OCI-LY7 (cell line): ENCODE results near the gene NME2. TPM values are rescaled to one million over a fixed set of nuclear protein-coding genes. Genes with fewer than 3 reads are reported as not detected.

ENCODE experiments used
- BruUV-seq: library from RNA; stranded (reverse); fragments of 400-500 nt; replicated peaks from 2 replicates; lab custom pipeline; 2021; lab: Mats Ljungman, UMichigan
- CTCF ChIA-PET: fragments of 300-600 bp; sonication (Branson Sonifier 250); formaldehyde crosslinking; loops from one replicate; lab custom pipeline; 2022; ENCODE audit warnings: antibody characterized with exemption; ENCODE audit not compliant: unreplicated experiment; lab: Charles Lee
- POLR2A ChIA-PET: fragments of 300-600 bp; sonication (Branson Sonifier 250); formaldehyde crosslinking; loops from one replicate; lab custom pipeline; 2022; ENCODE audit warnings: antibody characterized with exemption; lab: Charles Lee
- DNase-seq: peaks from one replicate; pipeline ENCODE4 v3.0.0-alpha.2; 2015; ENCODE audit warnings: low spot score
- H2AFZ ChIP-seq: fragments of 200-600 bp; sonication (generic), shearing (Covaris generic); 2 replicates; pipeline ENCODE4 v1.6.1; 2014; ENCODE audit warnings: mild to moderate bottlenecking, antibody characterized with exemption, low read length, moderate library complexity
- H3K27ac ChIP-seq: fragments of 200-600 bp; sonication (generic); 2 replicates; pipeline ENCODE4 v1.5.1; 2014; ENCODE audit warnings: mixed run types, low read depth, mild to moderate bottlenecking, moderate library complexity, low read length, inconsistent platforms; ENCODE audit not compliant: poor library complexity, severe bottlenecking
- H3K36me3 ChIP-seq: fragments of 200-600 bp; sonication (generic); 2 replicates; pipeline ENCODE4 v1.6.1; 2014; ENCODE audit warnings: mild to moderate bottlenecking, antibody characterized with exemption, low read length, moderate library complexity, mixed read lengths; ENCODE audit not compliant: insufficient read depth
- H3K4me1 ChIP-seq: fragments of 200-600 bp; sonication (generic); 2 replicates; pipeline ENCODE4 v1.5.1; 2014; ENCODE audit warnings: mild to moderate bottlenecking, low read length; ENCODE audit not compliant: insufficient read depth, poor library complexity, severe bottlenecking
- H3K4me2 ChIP-seq: fragments of 200-600 bp; sonication (generic); 2 replicates; pipeline ENCODE4 v1.6.1; 2014; ENCODE audit warnings: mild to moderate bottlenecking, low read length
- H3K4me3 ChIP-seq: fragments of 200-600 bp; sonication (generic); 2 replicates; pipeline ENCODE4 v1.5.1; 2014; ENCODE audit warnings: mild to moderate bottlenecking, low read depth, low read length; ENCODE audit not compliant: poor library complexity, severe bottlenecking
- H3K79me2 ChIP-seq: fragments of 200-600 bp; sonication (generic); 2 replicates; pipeline ENCODE4 v1.6.1; 2016; ENCODE audit warnings: low read depth, mild to moderate bottlenecking, low read length, moderate library complexity, mixed read lengths; ENCODE audit not compliant: insufficient read depth
- H3K9me2 ChIP-seq: fragments of 200-600 bp; sonication (generic); 2 replicates; pipeline ENCODE4 v1.6.1; 2016; ENCODE audit warnings: mild to moderate bottlenecking, low read length, mixed read lengths; ENCODE audit not compliant: insufficient read depth
- H3K9me3 ChIP-seq: fragments of 200-600 bp; sonication (generic); 2 replicates; pipeline ENCODE4 v1.6.1; 2014; ENCODE audit warnings: mild to moderate bottlenecking, mixed run types, low read length, mixed read lengths
- H4K20me1 ChIP-seq: fragments of 200-600 bp; sonication (generic); 2 replicates; pipeline ENCODE4 v1.6.1; 2014; ENCODE audit warnings: mild to moderate bottlenecking, antibody characterized with exemption, low read length, moderate library complexity, mixed read lengths; ENCODE audit not compliant: insufficient read depth
- CTCF ChIP-seq: fragments of 200-600 bp; sonication (generic); conservative IDR thresholded peaks from 2 replicates; pipeline ENCODE4 v1.5.1; 2014; ENCODE audit warnings: mild to moderate bottlenecking, antibody characterized with exemption, low read length, moderate library complexity, mixed read lengths
- EZH2phosphoT487 ChIP-seq: fragments of 200-600 bp; sonication (generic); IDR thresholded peaks from 2 replicates; pipeline ENCODE4 v1.6.1; 2018; ENCODE audit warnings: low read depth, borderline replicate concordance, mild to moderate bottlenecking, mixed run types, antibody characterized with exemption, low read length, moderate library complexity, mixed read lengths
- intact Hi-C: fragments of 100-400 bp; cut with micrococcal nuclease; formaldehyde crosslinking; loops from one replicate; pipeline ENCODE4 v1.10.0; 2022; ENCODE audit not compliant: unreplicated experiment
- total RNA-seq, 2 experiments: library from RNA; depleted of rRNA in 1 of 2; stranded (reverse); fragments of >200 nt in 1 of 2; shearing (Covaris generic) in 1 of 2; gene quantifications; 2 replicates each; pipeline ENCODE4 v1.2.3, GENCODE V29; 2014 to 2022

Gene NME2
- total RNA-seq, 2 experiments from 2014 or later: 369 to 582 TPM

- H3K79me2 ChIP-seq: peaks cover 19% of the 10 kb centered on the region
- H3K4me3 ChIP-seq: peak overlapping the region; percentile 83
- no peaks in the 10 kb centered on the region for H3K9me3 ChIP-seq
- H3K4me2 ChIP-seq: peak overlapping the region; percentile 71
- peaks cover under 1% of the 10 kb centered on the region; the same call in 1 of the 2 replicates for H4K20me1 ChIP-seq
- ChIA-PET POLR2A (interaction anchor here (0.5 to 1.2 kb wide), 4 partner anchors 10 to 164 kb away, joined by 3 to 4 read pairs (median 4); no protein-coding TSS in a partner anchor), CTCF (no interaction called here)
- no peak for TF ChIP-seq CTCF
- TF ChIP-seq EZH2phosphoT487: no peak
- DNase-seq: no peak
- H3K9me2 ChIP-seq: no peaks in the 10 kb centered on the region
- peak overlapping the region; percentile 61; the same call in 1 of the 2 replicates for H2AFZ ChIP-seq
- no TSS peak for BruUV-seq
- H3K27ac ChIP-seq: peak overlapping the region; percentile 71
- intact Hi-C loops: no loop called here
- H3K4me1 ChIP-seq: peaks cover 22% of the 10 kb centered on the region
- H3K36me3 ChIP-seq: peaks cover 69% of the 10 kb centered on the region
Observed at GRCh38 chr17:51164911-51165679, 1.1 kb upstream of the NME2 start.

GRCh38 chr17:51165680-51166197, 472 bp upstream of the NME2 start:
- H3K4me3 ChIP-seq: peak overlapping the region; percentile 83
- peak overlapping the region; percentile 71 for H3K27ac ChIP-seq
- no peaks in the 10 kb centered on the region for H4K20me1 ChIP-seq
- H3K9me2 ChIP-seq: no peaks in the 10 kb centered on the region
- peak overlapping the region; percentile 61; the same call in 1 of the 2 replicates for H2AFZ ChIP-seq
- DNase-seq: no peak
- no peak for TF ChIP-seq CTCF
- TF ChIP-seq EZH2phosphoT487: no peak
- POLR2A ChIA-PET: interaction anchor here (0.5 to 0.6 kb wide), 2 partner anchors 28 to 103 kb away, joined by 3 to 4 read pairs; no protein-coding TSS in a partner anchor
- no TSS peak for BruUV-seq
- H3K4me2 ChIP-seq: peak overlapping the region; percentile 71
- peaks cover 69% of the 10 kb centered on the region for H3K36me3 ChIP-seq
- intact Hi-C loops: loop anchor here (2.0 kb wide), 1 partner anchor 95 kb away; the partner anchor contains the start of genes MBTD1 and UTP18
- H3K79me2 ChIP-seq: peaks cover 19% of the 10 kb centered on the region
- no peaks in the 10 kb centered on the region for H3K9me3 ChIP-seq
- peaks cover 22% of the 10 kb centered on the region for H3K4me1 ChIP-seq
- CTCF ChIA-PET: no interaction called here
